IMR-90 (cell line): ENCODE results near the gene REPS2. TPM values are rescaled to one million over a fixed set of nuclear protein-coding genes. Genes with fewer than 3 reads are reported as not detected.

Experiments used
- ATAC-seq: fragments of 200-7000 bp; cut with Tn5 transposase; 2 replicates; pipeline ENCODE4 v1.9.1; 2020; ENCODE audit warnings: low read depth, mild to moderate bottlenecking, moderate library complexity
- BruUV-seq: library from RNA; stranded (reverse); fragments of 400-500 nt; replicated peaks from 2 replicates; lab custom pipeline; 2021; lab: Mats Ljungman, UMichigan
- CTCF ChIA-PET: fragments of 300-600 bp; formaldehyde crosslinking; extraction: SDS; loops from one replicate; lab custom pipeline; 2021; ENCODE audit warnings: antibody characterized with exemption; lab: Yijun Ruan, JAX
- POLR2A ChIA-PET: fragments of 300-600 bp; sonication (Branson Sonifier 250); formaldehyde crosslinking; loops from one replicate; lab custom pipeline; 2022; ENCODE audit warnings: antibody characterized with exemption; ENCODE audit not compliant: unreplicated experiment; lab: Charles Lee
- DNase-seq: peaks from one replicate; pipeline ENCODE4 v3.0.0; 2013
- H2AFZ ChIP-seq: replicated peaks from 2 replicates; pipeline ENCODE3; 2013; ENCODE audit warnings: low read length, mild to moderate bottlenecking; ENCODE audit not compliant: poor library complexity
- H2AK5ac ChIP-seq: 2 replicates; pipeline ENCODE4 v1.6.1; 2013; ENCODE audit warnings: low read depth, low read length, inconsistent platforms
- H2AK9ac ChIP-seq: replicated peaks from 2 replicates; pipeline ENCODE3; 2013; ENCODE audit warnings: mild to moderate bottlenecking, low read depth, low read length, moderate library complexity; ENCODE audit not compliant: poor library complexity
- H2BK120ac ChIP-seq: 2 replicates; pipeline ENCODE4 v1.6.1; 2013; ENCODE audit warnings: low read depth, low read length, inconsistent platforms
- H2BK15ac ChIP-seq: 3 replicates; pipeline ENCODE4 v1.6.1; 2013; ENCODE audit warnings: low read depth, low read length, inconsistent platforms
- H2BK20ac ChIP-seq: 2 replicates; pipeline ENCODE4 v1.6.1; 2013; ENCODE audit warnings: low read depth, mild to moderate bottlenecking, inconsistent platforms, low read length, moderate library complexity
- H2BK5ac ChIP-seq: 2 replicates; pipeline ENCODE4 v1.6.1; 2013; ENCODE audit warnings: mild to moderate bottlenecking, low read depth, low read length, inconsistent platforms; ENCODE audit not compliant: poor library complexity, severe bottlenecking
- H3K14ac ChIP-seq: replicated peaks from 2 replicates; pipeline ENCODE4 v1.6.1; 2013; ENCODE audit warnings: low read depth, low read length, inconsistent platforms
- H3K18ac ChIP-seq: 2 replicates; pipeline ENCODE4 v1.6.1; 2013; ENCODE audit warnings: low read depth, low read length, control low read depth
- H3K23ac ChIP-seq: 2 replicates; pipeline ENCODE4 v1.6.1; 2013; ENCODE audit warnings: low read depth, low read length, inconsistent platforms
- H3K27ac ChIP-seq: 2 replicates; pipeline ENCODE4 v1.5.1; 2013; ENCODE audit warnings: mild to moderate bottlenecking, control low read depth, low read length; ENCODE audit not compliant: insufficient read depth
- H3K27me3 ChIP-seq: 2 replicates; pipeline ENCODE4 v1.6.1; 2013; ENCODE audit warnings: low read length; ENCODE audit not compliant: control insufficient read depth, insufficient read depth
- H3K36me3 ChIP-seq: 2 replicates; pipeline ENCODE4 v1.6.1; 2013; ENCODE audit warnings: low read length, mixed read lengths; ENCODE audit not compliant: control insufficient read depth, insufficient read depth
- H3K4ac ChIP-seq: 2 replicates; pipeline ENCODE4 v1.6.1; 2013; ENCODE audit warnings: low read depth, low read length, inconsistent platforms
- H3K4me1 ChIP-seq: 2 replicates; pipeline ENCODE4 v1.6.1; 2013; ENCODE audit warnings: low read length, mixed read lengths; ENCODE audit not compliant: control insufficient read depth, insufficient read depth
- H3K4me2 ChIP-seq: 2 replicates; pipeline ENCODE4 v1.6.1; 2013; ENCODE audit warnings: low read depth, mild to moderate bottlenecking, control low read depth, low read length, moderate library complexity
- H3K4me3 ChIP-seq: 2 replicates; pipeline ENCODE4 v1.5.1; 2013; ENCODE audit warnings: low read depth, mild to moderate bottlenecking, control low read depth, low read length, moderate library complexity; ENCODE audit not compliant: insufficient read depth
- H3K56ac ChIP-seq: 2 replicates; pipeline ENCODE4 v1.6.1; 2013; ENCODE audit warnings: low read length, inconsistent platforms; ENCODE audit not compliant: insufficient read depth; ENCODE audit errors: extremely low read depth
- H3K79me1 ChIP-seq, 2 experiments: 2 replicates each; pipeline ENCODE4 v1.6.1; 2013; ENCODE audit warnings: low read length in 2 of 2, inconsistent platforms in 1 of 2, low read depth in 1 of 2
- H3K9ac ChIP-seq: 2 replicates; pipeline ENCODE4 v1.6.1; 2013; ENCODE audit warnings: low read depth, low read length, control low read depth
- H3K9me1 ChIP-seq: 2 replicates; pipeline ENCODE4 v1.6.1; 2013; ENCODE audit warnings: low read length, inconsistent platforms; ENCODE audit not compliant: insufficient read depth
- H3K9me3 ChIP-seq: 2 replicates; pipeline ENCODE4 v1.6.1; 2013; ENCODE audit warnings: low read length; ENCODE audit not compliant: control insufficient read depth, insufficient read depth
- H4K20me1 ChIP-seq: 2 replicates; pipeline ENCODE4 v1.6.1; 2013; ENCODE audit warnings: low read length, inconsistent platforms; ENCODE audit not compliant: insufficient read depth
- H4K5ac ChIP-seq: 2 replicates; pipeline ENCODE4 v1.6.1; 2013; ENCODE audit warnings: mild to moderate bottlenecking, low read depth, low read length, control low read depth
- H4K8ac ChIP-seq, 2 experiments: 2 replicates each; pipeline ENCODE4 v1.6.1; 2013; ENCODE audit warnings: low read depth in 2 of 2, low read length in 2 of 2, control low read depth in 1 of 2, inconsistent platforms in 1 of 2
- H4K91ac ChIP-seq: 2 replicates; pipeline ENCODE4 v1.6.1; 2013; ENCODE audit warnings: low read depth, low read length, inconsistent platforms; ENCODE audit not compliant: insufficient read depth
- BHLHE40 ChIP-seq: fragments of 150-350 bp; IDR thresholded peaks from 2 replicates; pipeline ENCODE4 v1.6.1; 2016; ENCODE audit warnings: mild to moderate bottlenecking, low read depth, low read length
- CEBPB ChIP-seq: IDR thresholded peaks from 2 replicates; pipeline ENCODE4 v1.6.1; 2012; ENCODE audit warnings: low read depth, low read length, improper control_type of control experiment
- CHD1 ChIP-seq: IDR thresholded peaks from 2 replicates; pipeline ENCODE4 v1.6.1; 2012; ENCODE audit warnings: low read depth, low read length, improper control_type of control experiment
- FOS ChIP-seq: fragments of 150-350 bp; IDR thresholded peaks from 2 replicates; pipeline ENCODE4 v1.6.1; 2016; ENCODE audit warnings: low read depth, low read length
- MAFK ChIP-seq: IDR thresholded peaks from 2 replicates; pipeline ENCODE4 v1.6.1; 2012; ENCODE audit warnings: low read depth, low read length, improper control_type of control experiment
- MAZ ChIP-seq: IDR thresholded peaks from 2 replicates; pipeline ENCODE4 v1.6.1; 2012; ENCODE audit warnings: low read depth, mild to moderate bottlenecking, low read length, improper control_type of control experiment, moderate library complexity, borderline replicate concordance
- MXI1 ChIP-seq: IDR thresholded peaks from 2 replicates; pipeline ENCODE4 v1.6.1; 2012; ENCODE audit warnings: low read depth, mild to moderate bottlenecking, low read length, moderate library complexity, borderline replicate concordance
- NFE2L2 ChIP-seq: fragments of 150-350 bp; IDR thresholded peaks from 2 replicates; pipeline ENCODE4 v1.6.1; 2016; ENCODE audit warnings: low read depth, mild to moderate bottlenecking, low read length
- POLR2A ChIP-seq: IDR thresholded peaks from 2 replicates; pipeline ENCODE4 v1.6.1; 2012; ENCODE audit warnings: mild to moderate bottlenecking, low read depth, low read length
- RAD21 ChIP-seq: IDR thresholded peaks from 2 replicates; pipeline ENCODE4 v1.6.1; 2012; ENCODE audit warnings: low read length, improper control_type of control experiment
- RCOR1 ChIP-seq: IDR thresholded peaks from 2 replicates; pipeline ENCODE4 v1.6.1; 2012; ENCODE audit warnings: mild to moderate bottlenecking, low read length, improper control_type of control experiment; ENCODE audit not compliant: insufficient replicate concordance
- RFX5 ChIP-seq: IDR thresholded peaks from 2 replicates; pipeline ENCODE4 v1.8.0; 2012; ENCODE audit warnings: low read depth, mild to moderate bottlenecking, low read length, moderate library complexity
- WGBS, 2 experiments: methylation state at CpG; one replicate each; pipeline versions ENCODE4 v1.1.5 to v1.1.7; 2013; ENCODE audit warnings: missing lambda C conversion rate in 2 of 2; ENCODE audit not compliant: insufficient read length in 1 of 2; ENCODE audit errors: extremely low coverage in 2 of 2; 5-methylcytosine and 5-hydroxymethylcytosine counted together
- dilution Hi-C: fragments of 300-500 bp; cut with HindIII; formaldehyde crosslinking; loops from one replicate; pipeline ENCODE4 v1.14.3; 2018; ENCODE audit warnings: low sequenced_read_pairs; ENCODE audit not compliant: unreplicated experiment
- in situ Hi-C: fragments of 300-500 bp; cut with MboI; formaldehyde crosslinking; loops from 3 replicates; pipeline ENCODE4 v1.14.3; 2019; ENCODE audit warnings: low sequenced_read_pairs, inconsistent platforms, mixed read lengths
- intact Hi-C: fragments of 100-400 bp; cut with micrococcal nuclease; formaldehyde crosslinking; loops from 2 replicates; pipeline ENCODE4 v1.10.0; 2022
- polyA plus RNA-seq, 3 experiments: library from polyadenylated mRNA; depleted of rRNA; stranded (reverse); fragments of >200 nt; gene quantifications; 2 replicates each; pipeline ENCODE4 v1.2.3, GENCODE V29; 2012; ENCODE audit warnings: low replicate concordance in 1 of 3
- total RNA-seq: library from RNA; depleted of rRNA; stranded (reverse); fragments of >200 nt; gene quantifications from 2 replicates; pipeline ENCODE4 v1.2.3, GENCODE V29; 2012
- TF ChIP-seq, protein P1 (sequence below): fragments of 150-350 bp; IDR thresholded peaks from 2 replicates; pipeline ENCODE4 v1.6.1; 2017; ENCODE audit warnings: mild to moderate bottlenecking, antibody characterized with exemption, low read length, low read depth
- TF ChIP-seq, protein P2 (sequence below): conservative IDR thresholded peaks from 2 replicates; pipeline ENCODE4 v1.5.1; 2012; ENCODE audit warnings: mild to moderate bottlenecking, low read depth, low read length, improper control_type of control experiment

Gene REPS2
- total and polyA plus RNA-seq, 2 of the 4 experiments (the other 2 are of a cell fraction) = 0.02 to 0.18 TPM

DNA sequence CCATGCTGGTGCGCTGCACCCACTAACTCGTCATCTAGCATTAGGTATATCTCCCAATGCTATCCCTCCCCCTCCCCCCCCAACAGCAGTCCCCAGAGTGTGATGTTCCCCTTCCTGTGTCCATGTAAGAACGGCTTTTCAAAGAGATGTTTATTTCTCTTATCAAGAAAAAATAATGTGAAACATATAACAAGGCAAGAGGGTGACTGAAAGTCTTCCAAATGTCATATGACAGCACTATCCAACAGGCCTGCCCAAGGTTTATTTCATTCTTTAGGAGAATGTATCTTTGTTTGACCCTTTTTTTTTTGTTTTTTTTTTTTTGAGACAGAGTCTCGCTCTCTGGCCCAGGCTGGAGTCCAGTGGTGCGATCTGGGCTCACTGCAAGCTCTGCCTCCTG is 29.9 kb upstream of the REPS2 start:
- Histone ChIP-seq H3K36me3 (no peaks in the 10 kb centered on the region), H2AK5ac (no peak overlapping the region), H4K8ac (no peak overlapping the region), H3K18ac (no peak overlapping the region), H3K23ac (no peak overlapping the region), H4K91ac (no peak overlapping the region), H2BK15ac (no peak overlapping the region), H2BK5ac (no peak overlapping the region), H4K20me1 (no peaks in the 10 kb centered on the region), H4K5ac (no peak overlapping the region), H3K27me3 (peaks cover 12% of the 10 kb centered on the region), H2BK120ac (no peak overlapping the region), H3K9me3 (no peaks in the 10 kb centered on the region), H3K4ac (no peak overlapping the region), H3K14ac (no peak overlapping the region), H2AFZ (no peak overlapping the region), H2BK20ac (no peak overlapping the region), H3K9ac (no peak overlapping the region), H3K4me3 (no peak overlapping the region), H3K4me1 (no peaks in the 10 kb centered on the region), H3K4me2 (no peak overlapping the region), H3K27ac (no peak overlapping the region), H2AK9ac (no peak overlapping the region), H3K9me1 (no peaks in the 10 kb centered on the region), H3K56ac (no peak overlapping the region), H3K79me1 (no peaks in the 10 kb centered on the region)
- no peak for ATAC-seq
- intact Hi-C loops (no loop called here), dilution Hi-C loops (no loop called here), in situ Hi-C loops (no loop called here)
- no CpG with 5 or more reads among the region's 5 CpGs for WGBS, 2 experiments
- ChIA-PET POLR2A (no interaction called here), CTCF (interaction anchor here (0.6 kb wide), 2 partner anchors 50 to 750 kb away, joined by 3 to 5 read pairs; no protein-coding TSS in a partner anchor)
- no TSS peak for BruUV-seq
- DNase-seq = no peak
- TF ChIP-seq RFX5 (no peak), CEBPB (no peak), NFE2L2 (no peak), MAZ (no peak), MAFK (no peak), MXI1 (no peak), RCOR1 (no peak), RAD21 (no peak), BHLHE40 (no peak), POLR2A (no peak), CHD1 (no peak), FOS (no peak)
- TF ChIP-seq, protein P1, sequence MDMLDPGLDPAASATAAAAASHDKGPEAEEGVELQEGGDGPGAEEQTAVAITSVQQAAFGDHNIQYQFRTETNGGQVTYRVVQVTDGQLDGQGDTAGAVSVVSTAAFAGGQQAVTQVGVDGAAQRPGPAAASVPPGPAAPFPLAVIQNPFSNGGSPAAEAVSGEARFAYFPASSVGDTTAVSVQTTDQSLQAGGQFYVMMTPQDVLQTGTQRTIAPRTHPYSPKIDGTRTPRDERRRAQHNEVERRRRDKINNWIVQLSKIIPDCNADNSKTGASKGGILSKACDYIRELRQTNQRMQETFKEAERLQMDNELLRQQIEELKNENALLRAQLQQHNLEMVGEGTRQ = no peak
- TF ChIP-seq, protein P2, sequence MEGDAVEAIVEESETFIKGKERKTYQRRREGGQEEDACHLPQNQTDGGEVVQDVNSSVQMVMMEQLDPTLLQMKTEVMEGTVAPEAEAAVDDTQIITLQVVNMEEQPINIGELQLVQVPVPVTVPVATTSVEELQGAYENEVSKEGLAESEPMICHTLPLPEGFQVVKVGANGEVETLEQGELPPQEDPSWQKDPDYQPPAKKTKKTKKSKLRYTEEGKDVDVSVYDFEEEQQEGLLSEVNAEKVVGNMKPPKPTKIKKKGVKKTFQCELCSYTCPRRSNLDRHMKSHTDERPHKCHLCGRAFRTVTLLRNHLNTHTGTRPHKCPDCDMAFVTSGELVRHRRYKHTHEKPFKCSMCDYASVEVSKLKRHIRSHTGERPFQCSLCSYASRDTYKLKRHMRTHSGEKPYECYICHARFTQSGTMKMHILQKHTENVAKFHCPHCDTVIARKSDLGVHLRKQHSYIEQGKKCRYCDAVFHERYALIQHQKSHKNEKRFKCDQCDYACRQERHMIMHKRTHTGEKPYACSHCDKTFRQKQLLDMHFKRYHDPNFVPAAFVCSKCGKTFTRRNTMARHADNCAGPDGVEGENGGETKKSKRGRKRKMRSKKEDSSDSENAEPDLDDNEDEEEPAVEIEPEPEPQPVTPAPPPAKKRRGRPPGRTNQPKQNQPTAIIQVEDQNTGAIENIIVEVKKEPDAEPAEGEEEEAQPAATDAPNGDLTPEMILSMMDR = no peak
